SK-N-SH (cell line): ENCODE measurements around the gene RFX7. TPM values are rescaled to one million over a fixed set of nuclear protein-coding genes. Genes with fewer than 3 reads are reported as not detected.

ENCODE experiments used
- CTCF ChIA-PET: fragments of 300-600, 350-600 bp; formaldehyde crosslinking; extraction: SDS; loops from one replicate; lab custom pipeline; 2021; lab: Yijun Ruan, JAX
- POLR2A ChIA-PET: fragments of 350-600 bp; sonication (Branson Sonifier 250); formaldehyde crosslinking; extraction: SDS; loops from one replicate; lab custom pipeline; 2020; ENCODE audit warnings: antibody characterized with exemption, inconsistent platforms; lab: Yijun Ruan, JAX
- DNase-seq: peaks from one replicate; pipeline ENCODE4 v3.0.0; 2012
- H2AFZ ChIP-seq: fragments of 200-600 bp; sonication (generic); 2 replicates; pipeline ENCODE4 v1.8.1; 2016; ENCODE audit warnings: antibody characterized with exemption, mild to moderate bottlenecking, low read depth
- H3F3A ChIP-seq: fragments of 200-600 bp; sonication (generic); replicated peaks from 2 replicates; pipeline ENCODE3; 2016; ENCODE audit warnings: antibody characterized with exemption, mild to moderate bottlenecking; ENCODE audit not compliant: insufficient read depth
- H3K27ac ChIP-seq, 2 experiments: fragments of 200-500 bp in 1 of 2; fragments of 200-600 bp in 1 of 2; sonication (Bioruptor generic) in 1 of 2; sonication (generic), shearing (Covaris generic) in 1 of 2; 2 replicates each; pipeline versions ENCODE4 v1.5.1 to v1.6.1; 2014 to 2016; ENCODE audit warnings: low read depth in 2 of 2, inconsistent platforms in 1 of 2, low read length in 1 of 2, mild to moderate bottlenecking in 1 of 2, mixed read lengths in 1 of 2
- H3K27me3 ChIP-seq: fragments of 200-600 bp; sonication (generic), shearing (Covaris generic); 2 replicates; pipeline ENCODE4 v1.6.1; 2016; ENCODE audit warnings: mixed run types; ENCODE audit not compliant: insufficient read depth
- H3K36me3 ChIP-seq, 2 experiments: fragments of 200-500 bp in 1 of 2; fragments of 200-600 bp in 1 of 2; sonication (Bioruptor generic) in 1 of 2; sonication (generic) in 1 of 2; replicated peaks in 1 of 2; 2 replicates each; pipeline versions ENCODE3 to v1.5.1; 2014 to 2016; ENCODE audit warnings: low read length in 1 of 2, mild to moderate bottlenecking in 1 of 2; ENCODE audit not compliant: insufficient read depth in 2 of 2, control insufficient read depth in 1 of 2
- H3K4me1 ChIP-seq, 2 experiments: fragments of 200-500 bp in 1 of 2; fragments of 200-600 bp in 1 of 2; sonication (Bioruptor generic) in 1 of 2; sonication (generic), shearing (Covaris generic) in 1 of 2; 2 replicates each; pipeline versions ENCODE4 v1.5.1 to v1.6.1; 2014 to 2016; ENCODE audit warnings: low read depth in 1 of 2, low read length in 1 of 2, mixed run types in 1 of 2; ENCODE audit not compliant: insufficient read depth in 2 of 2, control insufficient read depth in 1 of 2
- H3K4me2 ChIP-seq: fragments of 200-600 bp; sonication (generic), shearing (Covaris generic); 2 replicates; pipeline ENCODE4 v1.6.1; 2017; ENCODE audit warnings: mixed run types
- H3K4me3 ChIP-seq, 2 experiments: fragments of 200-500 bp in 1 of 2; fragments of 200-600 bp in 1 of 2; sonication (Bioruptor generic) in 1 of 2; sonication (generic), shearing (Covaris generic) in 1 of 2; 2 replicates each; pipeline versions ENCODE4 v1.5.1 to v1.8.1; 2014 to 2016; ENCODE audit warnings: low read depth in 2 of 2, inconsistent platforms in 1 of 2, low read length in 1 of 2, mild to moderate bottlenecking in 1 of 2, mixed read lengths in 1 of 2, moderate library complexity in 1 of 2
- H3K79me2 ChIP-seq: fragments of 200-600 bp; sonication (generic); 2 replicates; pipeline ENCODE4 v1.8.1; 2017; ENCODE audit warnings: mild to moderate bottlenecking; ENCODE audit not compliant: insufficient read depth
- H3K9ac ChIP-seq: fragments of 200-600 bp; sonication (generic); 2 replicates; pipeline ENCODE4 v1.6.1; 2017; ENCODE audit warnings: mixed run types
- H3K9me2 ChIP-seq: fragments of 200-600 bp; sonication (generic); 2 replicates; pipeline ENCODE4 v1.6.1; 2017; ENCODE audit warnings: mixed run types
- H3K9me3 ChIP-seq: fragments of 200-600 bp; sonication (generic); 2 replicates; pipeline ENCODE4 v1.6.1; 2017; ENCODE audit warnings: mixed run types, mild to moderate bottlenecking, moderate library complexity
- H4K20me1 ChIP-seq: fragments of 200-600 bp; sonication (generic); 2 replicates; pipeline ENCODE4 v1.6.1; 2017; ENCODE audit warnings: mild to moderate bottlenecking, mixed run types; ENCODE audit not compliant: insufficient read depth
- EP300 ChIP-seq, 2 experiments: IDR thresholded peaks; 2 replicates each; pipeline versions ENCODE4 v1.4.0 to v1.6.1; 2012; ENCODE audit warnings: borderline replicate concordance in 1 of 2, low read depth in 1 of 2, low read length in 1 of 2
- FOSL2 ChIP-seq: IDR thresholded peaks from 2 replicates; pipeline ENCODE4 v1.4.0; 2012; ENCODE audit warnings: low read depth, mild to moderate bottlenecking, moderate library complexity, borderline replicate concordance
- JUND ChIP-seq: IDR thresholded peaks from 2 replicates; pipeline ENCODE4 v1.4.0; 2012
- MAX ChIP-seq: IDR thresholded peaks from 2 replicates; pipeline ENCODE4 v1.4.0; 2012; ENCODE audit warnings: low read depth
- MEF2A ChIP-seq: IDR thresholded peaks from 2 replicates; pipeline ENCODE4 v1.4.0; 2012; ENCODE audit warnings: low read depth, borderline replicate concordance
- NFIC ChIP-seq: IDR thresholded peaks from 2 replicates; pipeline ENCODE4 v1.4.0; 2012; ENCODE audit warnings: borderline replicate concordance
- NRF1 ChIP-seq: IDR thresholded peaks from 2 replicates; pipeline ENCODE4 v1.6.1; 2012; ENCODE audit warnings: low read depth, mild to moderate bottlenecking, low read length
- PBX3 ChIP-seq: IDR thresholded peaks from 2 replicates; pipeline ENCODE4; 2012
- POLR2AphosphoS5 ChIP-seq: IDR thresholded peaks from 2 replicates; pipeline ENCODE4 v1.6.1; 2012; ENCODE audit warnings: low read depth, low read length
- RAD21 ChIP-seq: IDR thresholded peaks from 2 replicates; pipeline ENCODE4 v1.6.1; 2012; ENCODE audit warnings: mild to moderate bottlenecking, low read length
- TCF12 ChIP-seq: IDR thresholded peaks from 2 replicates; pipeline ENCODE4 v1.4.0; 2012
- TEAD4 ChIP-seq: IDR thresholded peaks from 2 replicates; pipeline ENCODE4 v1.4.0; 2012; ENCODE audit warnings: mild to moderate bottlenecking, borderline replicate concordance; ENCODE audit not compliant: insufficient read depth
- USF1 ChIP-seq: IDR thresholded peaks from 2 replicates; pipeline ENCODE4 v1.4.0; 2012; ENCODE audit warnings: low read depth, borderline replicate concordance
- USF2 ChIP-seq: fragments of 150-350 bp; IDR thresholded peaks from 2 replicates; pipeline ENCODE4 v1.6.1; 2017; ENCODE audit warnings: antibody characterized with exemption, low read length, low read depth, borderline replicate concordance
- ZBTB33 ChIP-seq: IDR thresholded peaks from 2 replicates; pipeline ENCODE4 v1.4.0; 2012; ENCODE audit warnings: low read depth, borderline replicate concordance
- WGBS: methylation state at CpG from one replicate; pipeline ENCODE4 v1.1.6; 2017; ENCODE audit warnings: low lambda C conversion rate; 5-methylcytosine and 5-hydroxymethylcytosine counted together
- polyA plus RNA-seq, 3 experiments: library from polyadenylated mRNA; depleted of rRNA; stranded (reverse); fragments of >200 nt; gene quantifications; 2 replicates each; pipeline ENCODE4 v1.2.3, GENCODE V29; 2012

RFX7 gene
- polyA plus RNA-seq, 1 of the 3 experiments (the other 2 are of a cell fraction) = 2.7 TPM

- H3K9me2 ChIP-seq = no peaks in the 10 kb centered on the region
- peak overlapping the region; percentile 12 for H2AFZ ChIP-seq
- H3K27ac ChIP-seq = peak overlapping the region; percentile 64 to 82; a peak in 3 of 4 replicates
- no peaks in the 10 kb centered on the region for H3K79me2 ChIP-seq
- no peaks in the 10 kb centered on the region for H3K27me3 ChIP-seq
- CTCF ChIA-PET = interaction anchor here (1.5 to 2.6 kb wide), 2 partner anchors 12 to 13 kb away, joined by 4 to 11 read pairs; no protein-coding TSS in a partner anchor
- H3K4me3 ChIP-seq = no peak overlapping the region
- POLR2A ChIA-PET = no interaction called here
- 29% methylated on average over 8 of the region's 8 CpGs for WGBS
- no peaks in the 10 kb centered on the region for H3K36me3 ChIP-seq
- DNase-seq = no peak
- H3K9ac ChIP-seq = peak overlapping the region; percentile 17; the same call in 1 of the 2 replicates
- no peaks in the 10 kb centered on the region for H4K20me1 ChIP-seq
- peak; percentile 98 for TF ChIP-seq MAX
- TF ChIP-seq TCF12 = peak; percentile 91
- TF ChIP-seq PBX3 = peak; percentile 67
- no peak for TF ChIP-seq NRF1
- no peak for TF ChIP-seq ZBTB33
- peak; percentile 92 for TF ChIP-seq USF1
- peak; percentile 91 for TF ChIP-seq FOSL2
- TF ChIP-seq EP300 (IDR thresholded peaks at IDR 0.05; ENCODE audit: borderline replicate concordance in 1 of 2, low read depth in 1 of 2, low read length in 1 of 2) = peak; percentile 34 to 85; a peak in 3 of 4 replicates
- peak; percentile 77 for TF ChIP-seq TEAD4
- TF ChIP-seq JUND = peak; percentile 87
- TF ChIP-seq USF2 = peak; percentile 66
- TF ChIP-seq MEF2A = no peak
- no peak for TF ChIP-seq RAD21
- peak; percentile 71 for TF ChIP-seq NFIC
- peak; percentile 30; the same call in 1 of the 2 replicates for TF ChIP-seq POLR2AphosphoS5
- peaks cover 27% of the 10 kb centered on the region for H3F3A ChIP-seq
- peak overlapping the region; percentile 39; the same call in 1 of the 2 replicates for H3K4me2 ChIP-seq
- no peaks in the 10 kb centered on the region for H3K9me3 ChIP-seq
- H3K4me1 ChIP-seq = peaks cover 0 to 19% of the 10 kb centered on the region in 2 experiments; a peak in 3 of 4 replicates
Observed at GRCh38 chr15:56040081-56041035, 203.3 kb downstream of the RFX7 start.
